ENCODE measurements around the gene MSL3B.

Gene MSL3B

DNA sequence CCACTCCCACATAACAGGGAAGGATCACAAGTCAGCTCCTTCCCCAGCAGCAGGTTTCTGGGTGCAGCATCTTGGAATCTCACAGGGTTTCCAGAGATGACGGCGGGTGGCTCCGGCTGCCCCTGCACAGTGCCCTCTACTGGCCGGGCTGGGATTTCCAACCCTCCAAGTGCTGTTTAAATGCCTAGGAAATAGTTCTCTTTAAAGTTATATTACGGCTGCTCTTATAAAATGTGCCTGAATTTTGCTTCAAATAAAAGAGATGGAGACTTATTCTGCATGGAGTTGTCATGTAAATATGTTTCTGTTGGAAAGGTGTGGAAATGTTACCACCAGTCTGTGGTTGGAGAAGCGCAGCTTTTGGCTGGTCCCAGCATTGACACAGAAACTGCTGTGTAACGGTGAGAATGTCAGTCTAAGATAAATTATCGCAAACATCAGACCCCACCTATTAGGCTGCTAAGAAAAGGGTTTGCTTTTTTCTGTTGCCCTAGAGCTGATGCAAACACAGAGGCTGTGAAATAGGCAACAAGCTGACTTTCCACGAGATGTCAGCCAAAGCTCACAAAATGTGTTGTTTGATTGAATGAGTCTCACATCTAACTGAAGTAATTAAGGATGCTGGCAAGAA, 10.6 kb downstream of the MSL3B start:
- H3K36me3 Mint-ChIP-seq, result peaks cover 6% of the 10 kb centered on the region
- peak overlapping the region; percentile 39 for H3K4me3 Mint-ChIP-seq
- TF ChIP-seq, protein P1, sequence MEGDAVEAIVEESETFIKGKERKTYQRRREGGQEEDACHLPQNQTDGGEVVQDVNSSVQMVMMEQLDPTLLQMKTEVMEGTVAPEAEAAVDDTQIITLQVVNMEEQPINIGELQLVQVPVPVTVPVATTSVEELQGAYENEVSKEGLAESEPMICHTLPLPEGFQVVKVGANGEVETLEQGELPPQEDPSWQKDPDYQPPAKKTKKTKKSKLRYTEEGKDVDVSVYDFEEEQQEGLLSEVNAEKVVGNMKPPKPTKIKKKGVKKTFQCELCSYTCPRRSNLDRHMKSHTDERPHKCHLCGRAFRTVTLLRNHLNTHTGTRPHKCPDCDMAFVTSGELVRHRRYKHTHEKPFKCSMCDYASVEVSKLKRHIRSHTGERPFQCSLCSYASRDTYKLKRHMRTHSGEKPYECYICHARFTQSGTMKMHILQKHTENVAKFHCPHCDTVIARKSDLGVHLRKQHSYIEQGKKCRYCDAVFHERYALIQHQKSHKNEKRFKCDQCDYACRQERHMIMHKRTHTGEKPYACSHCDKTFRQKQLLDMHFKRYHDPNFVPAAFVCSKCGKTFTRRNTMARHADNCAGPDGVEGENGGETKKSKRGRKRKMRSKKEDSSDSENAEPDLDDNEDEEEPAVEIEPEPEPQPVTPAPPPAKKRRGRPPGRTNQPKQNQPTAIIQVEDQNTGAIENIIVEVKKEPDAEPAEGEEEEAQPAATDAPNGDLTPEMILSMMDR (conservative IDR thresholded peaks at IDR 0.05), result peak; percentile 76
- H3K9me3 Mint-ChIP-seq, result no peaks in the 10 kb centered on the region
- no peaks in the 10 kb centered on the region for H3K27me3 Mint-ChIP-seq
- H3K27ac Mint-ChIP-seq, result peak overlapping the region; percentile 40
- peaks cover 17% of the 10 kb centered on the region for H3K4me1 Mint-ChIP-seq (ENCODE audit: unreplicated experiment)
- no peak for DNase-seq (ENCODE audit: extremely low spot score, unreplicated experiment)

DNA sequence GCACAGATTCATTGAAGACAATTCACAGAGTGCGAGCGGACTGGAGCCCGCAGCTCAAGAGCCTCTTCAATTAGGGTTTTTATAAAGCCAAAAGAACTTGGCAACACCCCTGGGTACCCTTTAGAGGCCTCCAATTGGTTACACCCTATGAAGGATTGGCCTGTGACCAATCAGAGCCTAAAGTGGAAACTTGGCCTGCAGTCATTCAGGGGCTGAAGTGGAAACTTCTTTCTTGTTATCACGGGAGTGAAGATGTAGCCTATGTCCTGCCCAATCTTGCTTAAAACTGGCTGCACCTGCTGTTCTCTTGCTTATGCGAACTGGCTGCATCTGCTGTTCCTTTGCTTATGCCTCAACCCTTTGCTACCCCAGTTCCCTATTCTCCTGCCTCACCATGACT, 12.0 kb downstream of the MSL3B start:
- no peak for DNase-seq (ENCODE audit: extremely low spot score, unreplicated experiment)
- peaks cover 22% of the 10 kb centered on the region for H3K4me1 Mint-ChIP-seq (ENCODE audit: unreplicated experiment)
- TF ChIP-seq, protein P1 (conservative IDR thresholded peaks at IDR 0.05), result no peak
- H3K27ac Mint-ChIP-seq, result no peak overlapping the region
- peaks cover 10% of the 10 kb centered on the region for H3K36me3 Mint-ChIP-seq
- no peaks in the 10 kb centered on the region for H3K9me3 Mint-ChIP-seq
- no peaks in the 10 kb centered on the region for H3K27me3 Mint-ChIP-seq
- peak overlapping the region; percentile 67 for H3K4me3 Mint-ChIP-seq

DNA sequence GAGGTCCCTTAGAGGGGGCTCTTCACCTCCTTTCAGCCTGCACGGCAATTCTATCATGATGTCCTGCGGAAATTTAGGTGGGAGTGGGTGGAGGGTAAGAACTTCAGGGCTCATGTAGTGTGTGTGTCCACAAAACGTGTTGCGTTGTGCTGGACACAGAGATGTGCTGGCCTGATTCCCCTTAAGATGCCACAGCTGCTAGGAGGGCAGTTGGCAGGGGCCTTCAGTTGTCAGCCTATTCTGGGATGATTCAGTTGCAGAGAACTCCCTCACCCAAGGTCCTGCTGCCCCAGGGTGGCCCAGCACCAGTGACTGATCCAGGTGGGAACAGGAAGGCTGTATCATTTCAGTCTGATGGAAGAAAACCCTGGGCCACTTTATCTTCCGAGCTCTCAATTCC, 12.8 kb downstream of the MSL3B start:
- Mint-ChIP-seq H3K4me1 (ENCODE audit: unreplicated experiment) (peaks cover 22% of the 10 kb centered on the region), H3K36me3 (peaks cover 10% of the 10 kb centered on the region), H3K4me3 (peak overlapping the region; percentile 99), H3K27ac (no peak overlapping the region), H3K9me3 (no peaks in the 10 kb centered on the region), H3K27me3 (no peaks in the 10 kb centered on the region)
- TF ChIP-seq, protein P1 (conservative IDR thresholded peaks at IDR 0.05), result no peak
- DNase-seq (ENCODE audit: extremely low spot score, unreplicated experiment), result no peak

DNA sequence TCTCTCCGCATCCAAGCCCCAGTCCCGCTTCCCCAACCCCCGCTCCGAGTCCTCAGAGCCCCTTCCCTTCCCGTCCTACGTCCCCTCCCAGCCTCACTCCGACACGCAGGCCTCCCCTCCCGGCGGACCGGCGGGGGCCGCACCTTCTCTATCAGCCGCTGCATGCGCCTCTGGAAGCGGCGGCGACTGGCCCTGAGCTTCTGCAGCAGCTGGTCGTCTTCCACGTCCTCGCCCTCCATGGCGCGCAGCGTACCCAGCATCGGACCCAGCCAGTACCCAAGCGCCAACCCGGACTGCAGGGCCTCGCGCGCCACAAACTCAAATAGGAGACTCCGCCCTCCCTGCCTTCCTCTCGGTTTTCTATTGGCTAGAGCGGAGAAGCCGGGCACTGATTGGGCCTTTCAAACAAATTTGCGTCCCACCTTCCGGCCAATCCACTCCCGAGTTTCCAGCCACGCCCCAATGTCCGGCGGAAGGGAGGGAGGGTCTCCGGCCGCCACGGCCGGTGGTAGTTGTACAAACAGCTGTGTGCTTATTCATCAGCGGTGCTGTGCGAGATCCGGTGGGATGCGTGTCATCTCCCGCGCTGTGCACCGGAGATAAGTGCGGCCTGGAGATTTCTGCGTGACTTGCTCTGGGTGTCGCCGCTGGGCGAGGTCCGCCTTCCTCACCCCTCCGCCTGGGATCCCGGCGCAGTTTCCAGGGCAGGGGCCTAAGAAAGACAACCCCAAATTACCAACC, 13.8 kb downstream of the MSL3B start, which contains the start of gene HJURP:
HJURP (minus strand) TSS at position 295 of the 741 bp plus-strand sequence; CDS start at position 260, 35 bp downstream.
- peak within 1 kb of the TSS; percentile 92 for H3K27ac Mint-ChIP-seq
- DNase-seq (ENCODE audit: extremely low spot score, unreplicated experiment), result peak; percentile 91
- H3K36me3 Mint-ChIP-seq, result peaks cover 10% of the 10 kb centered on the region
- H3K27me3 Mint-ChIP-seq, result no peaks in the 10 kb centered on the region
- TF ChIP-seq, protein P1 (conservative IDR thresholded peaks at IDR 0.05), result no peak
- H3K4me3 Mint-ChIP-seq, result peak within 1 kb of the TSS; percentile 99
- peaks cover 22% of the 10 kb centered on the region for H3K4me1 Mint-ChIP-seq (ENCODE audit: unreplicated experiment)
- H3K9me3 Mint-ChIP-seq, result no peaks in the 10 kb centered on the region

DNA sequence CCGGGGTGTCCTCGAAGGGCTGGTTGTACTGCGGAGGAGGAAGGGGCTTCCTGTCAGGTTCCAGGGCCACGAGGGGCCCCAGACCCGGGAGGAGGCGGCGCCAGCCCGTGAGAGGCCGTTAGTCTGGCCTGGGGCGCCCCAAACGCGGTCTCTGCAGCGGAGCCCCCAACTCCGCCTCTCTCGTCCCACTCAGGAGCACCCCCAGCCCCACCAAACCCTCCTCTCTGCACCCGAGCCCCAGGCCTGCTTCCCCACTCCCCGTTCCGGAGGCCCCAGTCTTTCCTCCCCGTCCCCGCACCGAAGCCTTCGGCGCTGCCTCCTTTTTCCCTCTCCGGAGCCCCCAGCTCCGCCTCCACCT, 14.3 kb downstream of the MSL3B start:
- peaks cover 14% of the 10 kb centered on the region for H3K36me3 Mint-ChIP-seq
- peak overlapping the region; percentile 92 for H3K27ac Mint-ChIP-seq

More for the DNA sequence above, 14.3 kb downstream of the MSL3B start:
- Mint-ChIP-seq H3K9me3 (no peaks in the 10 kb centered on the region), H3K27me3 (no peaks in the 10 kb centered on the region), H3K4me1 (ENCODE audit: unreplicated experiment) (peaks cover 22% of the 10 kb centered on the region), H3K4me3 (peak overlapping the region; percentile 99)
- DNase-seq (ENCODE audit: extremely low spot score, unreplicated experiment), result no peak
- TF ChIP-seq, protein P1 (conservative IDR thresholded peaks at IDR 0.05), result no peak

Data from type B pancreatic cell (in vitro differentiated cells).